ENCODE measurements around the gene ACAP2.
A peak's percentile ranks its signal among the peaks of the same experiment; 100 is the strongest.

ACAP2 gene

DNA sequence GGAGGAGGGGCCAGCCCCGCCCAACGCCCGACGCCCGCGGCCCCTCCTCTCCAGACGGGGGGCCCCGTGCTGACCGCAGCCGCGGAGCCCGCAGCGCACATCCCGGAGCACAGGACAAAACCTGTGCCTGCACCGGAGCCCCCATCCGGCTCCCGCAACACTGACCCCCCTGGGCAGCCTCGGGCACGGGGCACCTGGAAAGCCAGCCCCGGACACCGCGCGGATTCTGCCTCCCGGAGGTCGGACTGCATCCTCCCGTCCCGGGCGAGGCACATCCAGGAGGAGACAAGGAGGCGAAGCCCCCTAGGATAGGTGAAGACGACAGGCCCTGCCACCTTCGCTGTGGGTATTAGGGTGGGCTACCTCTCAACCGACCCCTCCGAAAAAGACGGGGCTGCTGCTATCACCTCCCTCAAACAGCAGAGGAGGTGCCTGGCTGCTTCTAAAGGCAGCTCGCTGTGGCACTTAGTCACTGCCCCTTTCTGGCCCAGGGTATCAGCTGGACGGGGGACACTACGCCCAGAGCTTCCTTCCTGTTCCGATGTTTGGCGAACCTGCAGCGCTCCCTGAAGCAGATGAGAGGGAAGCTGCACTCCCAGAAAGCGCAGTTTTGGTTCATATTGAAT lies 182.4 kb downstream of the ACAP2 start:
- Histone ChIP-seq H3K27ac (peak overlapping the region; percentile 97), H3K4me3 (ENCODE audit: low read depth in 1 of 2, low read length in 1 of 2) (peak overlapping the region; percentile 88 to 96), H3K9me3 (no peaks in the 10 kb centered on the region), H3K4me1 (ENCODE audit: control insufficient read depth in 1 of 2, insufficient read depth in 1 of 2, low read depth in 1 of 2, low read length in 1 of 2) (peaks cover 66 to 67% of the 10 kb centered on the region in 2 experiments), H3K36me3 (no peaks in the 10 kb centered on the region), H3K27me3 (no peaks in the 10 kb centered on the region)
- TF ChIP-seq CTCF (IDR thresholded peaks at IDR 0.05), result no peak

- no peaks in the 10 kb centered on the region for H3K9me3 ChIP-seq
- H3K27ac ChIP-seq, result peak overlapping the region; percentile 97
- H3K4me3 ChIP-seq (ENCODE audit: low read depth in 1 of 2, low read length in 1 of 2), result peak overlapping the region; percentile 88 to 96
- peak; percentile 86 for TF ChIP-seq CTCF (IDR thresholded peaks at IDR 0.05)
- peaks cover 64 to 65% of the 10 kb centered on the region in 2 experiments for H3K4me1 ChIP-seq (ENCODE audit: control insufficient read depth in 1 of 2, insufficient read depth in 1 of 2, low read depth in 1 of 2, low read length in 1 of 2)
- H3K27me3 ChIP-seq, result no peaks in the 10 kb centered on the region
- no peaks in the 10 kb centered on the region for H3K36me3 ChIP-seq
Observed at GRCh38 chr3:195259475-195260279, 183.1 kb downstream of the ACAP2 start.

GRCh38 chr3:195259154-195259474 lies 183.7 kb downstream of the ACAP2 start:
- Histone ChIP-seq H3K27ac (peak overlapping the region; percentile 97), H3K4me1 (ENCODE audit: control insufficient read depth in 1 of 2, insufficient read depth in 1 of 2, low read depth in 1 of 2, low read length in 1 of 2) (peaks cover 58 to 60% of the 10 kb centered on the region in 2 experiments), H3K4me3 (ENCODE audit: low read depth in 1 of 2, low read length in 1 of 2) (peak overlapping the region; percentile 88 to 96), H3K36me3 (no peaks in the 10 kb centered on the region), H3K27me3 (no peaks in the 10 kb centered on the region), H3K9me3 (no peaks in the 10 kb centered on the region)
- no peak for TF ChIP-seq CTCF (IDR thresholded peaks at IDR 0.05)

GRCh38 chr3:195258449-195259153 lies 184.2 kb downstream of the ACAP2 start:
- peaks cover 53 to 55% of the 10 kb centered on the region in 2 experiments for H3K4me1 ChIP-seq (ENCODE audit: control insufficient read depth in 1 of 2, insufficient read depth in 1 of 2, low read depth in 1 of 2, low read length in 1 of 2)
- H3K27ac ChIP-seq, result peak overlapping the region; percentile 97
- H3K27me3 ChIP-seq, result no peaks in the 10 kb centered on the region
- TF ChIP-seq CTCF (IDR thresholded peaks at IDR 0.05), result no peak
- no peaks in the 10 kb centered on the region for H3K9me3 ChIP-seq
- H3K36me3 ChIP-seq, result no peaks in the 10 kb centered on the region
- peak overlapping the region; percentile 88 to 96 for H3K4me3 ChIP-seq (ENCODE audit: low read depth in 1 of 2, low read length in 1 of 2)

DNA sequence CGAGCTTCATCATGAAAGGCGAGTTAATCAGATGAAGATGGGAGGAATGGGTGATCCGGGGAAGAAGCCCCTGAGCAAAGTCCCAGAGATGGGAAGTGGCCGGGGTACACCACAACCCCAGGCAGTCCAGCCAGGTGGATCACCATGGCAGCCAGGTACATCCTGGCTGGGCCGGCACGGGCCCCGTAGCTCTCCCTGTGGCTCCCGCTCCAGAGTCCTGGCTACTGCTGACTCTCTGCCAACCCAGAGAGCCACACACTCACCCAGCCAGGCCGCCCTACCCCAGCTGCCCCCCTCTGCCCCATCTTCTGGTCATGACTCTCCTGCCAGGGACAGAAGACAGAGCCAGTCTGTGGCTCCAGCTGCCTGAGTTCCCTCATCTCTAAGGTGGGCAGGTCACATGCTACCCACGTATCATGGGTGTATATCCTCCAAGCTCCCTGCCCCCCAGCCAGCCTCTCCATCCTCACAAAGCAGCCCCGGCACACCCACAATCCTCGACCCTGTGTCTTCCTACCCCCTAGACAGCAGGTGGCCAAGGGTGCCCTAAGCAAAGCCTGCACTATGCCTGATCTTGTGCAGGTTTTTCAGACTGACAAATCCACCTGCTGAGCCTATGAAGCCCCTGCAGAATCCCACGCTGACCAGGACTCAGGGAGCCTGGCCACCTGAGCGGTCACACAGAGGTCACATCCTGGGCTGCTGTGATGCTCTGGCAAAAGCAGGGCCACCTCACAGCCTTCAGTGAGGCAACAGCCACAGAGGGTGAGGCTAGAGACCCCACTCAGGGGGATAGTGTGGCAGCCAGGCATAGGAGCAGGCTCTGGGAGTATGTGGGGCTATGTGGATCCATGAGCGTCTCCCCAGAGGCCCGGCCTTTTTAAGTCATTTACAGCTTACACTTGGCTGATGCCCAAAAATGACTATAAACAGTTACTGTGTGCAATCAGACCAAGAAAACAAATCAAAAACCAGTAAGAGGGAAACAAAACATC lies 185.1 kb downstream of the ACAP2 start:
- no peak overlapping the region for H3K4me3 ChIP-seq (ENCODE audit: low read depth in 1 of 2, low read length in 1 of 2)
- H3K36me3 ChIP-seq, result no peaks in the 10 kb centered on the region
- H3K9me3 ChIP-seq, result no peaks in the 10 kb centered on the region
- peak overlapping the region; percentile 97 for H3K27ac ChIP-seq
- H3K4me1 ChIP-seq (ENCODE audit: control insufficient read depth in 1 of 2, insufficient read depth in 1 of 2, low read depth in 1 of 2, low read length in 1 of 2), result peaks cover 45 to 46% of the 10 kb centered on the region in 2 experiments
- no peaks in the 10 kb centered on the region for H3K27me3 ChIP-seq
- TF ChIP-seq CTCF (IDR thresholded peaks at IDR 0.05), result no peak
